Right lobe of liver (tissue), 6 donors: ENCODE results near the gene NHSL2. TPM values are rescaled to one million over a fixed set of nuclear protein-coding genes. Genes with fewer than 3 reads are reported as not detected.

Experiments used
- ATAC-seq, 4 donors: fragments of 200-7000 bp; cut with Tn5 transposase; one replicate each; pipeline ENCODE4 v1.9.1; 2020; ENCODE audit warnings: mild to moderate bottlenecking in 4 of 4, moderate library complexity in 4 of 4
- DNase-seq, 3 donors: peaks; one replicate each; pipeline ENCODE4 v3.0.0-alpha.2; 2020
- H3K27ac ChIP-seq, 3 donors: fragments of 200-600 bp; one replicate each; pipeline ENCODE4 v1.8.0; 2022
- H3K27me3 ChIP-seq, 2 donors: fragments of 200-600 bp; one replicate each; pipeline ENCODE4 v1.8.0; 2022
- H3K36me3 ChIP-seq, 4 donors: fragments of 200-600 bp; sonication (generic) in 1 of 4; one replicate each; pipeline versions ENCODE4 v1.5.1 to v1.8.0; 2017 to 2022; ENCODE audit warnings: control low read depth in 1 of 4
- H3K4me1 ChIP-seq, 4 donors: fragments of 200-600 bp; sonication (generic) in 1 of 4; one replicate each; pipeline versions ENCODE4 v1.5.1 to v1.8.0; 2017 to 2022; ENCODE audit warnings: control low read depth in 1 of 4
- H3K4me3 ChIP-seq, 3 donors: fragments of 200-600 bp; one replicate each; pipeline ENCODE4 v1.8.0; 2022
- H3K9me3 ChIP-seq, 4 donors: fragments of 200-600 bp; sonication (generic) in 1 of 4; one replicate each; pipeline versions ENCODE4 v1.5.1 to v1.8.0; 2017 to 2022; ENCODE audit warnings: control low read depth in 1 of 4
- CTCF ChIP-seq, 4 donors: fragments of 200-600 bp in 3 of 4; fragments of 450-650 bp in 1 of 4; IDR thresholded peaks; one replicate each; pipeline versions ENCODE4 v1.5.1 to v1.8.0; 2016 to 2022; ENCODE audit warnings: antibody characterized with exemption in 4 of 4, mild to moderate bottlenecking in 2 of 4
- POLR2A ChIP-seq: fragments of 450-650 bp; IDR thresholded peaks from one replicate; pipeline ENCODE4 v1.6.1; 2017; ENCODE audit warnings: antibody characterized with exemption, mild to moderate bottlenecking
- WGBS: methylation state at CpG from one replicate; pipeline ENCODE4 v1.1.6; 2018; ENCODE audit warnings: low coverage, low lambda C conversion rate; ENCODE audit not compliant: insufficient coverage; ENCODE audit errors: missing lambda C conversion rate; 5-methylcytosine and 5-hydroxymethylcytosine counted together
- intact Hi-C, 2 donors: fragments of 100-400 bp; cut with DNase I; formaldehyde crosslinking; loops; one replicate each; pipeline versions ENCODE4 v1.11.2 to v1.14.1; 2022
- total RNA-seq, 6 experiments: library from RNA; depleted of rRNA in 2 of 6; stranded (reverse); fragments of >200 nt in 2 of 6; fragmentation: NEBNext Ultra II Directional in 3 of 6; extraction: Animal tissue kit (Norgen Biotek cat#: 25700) in 3 of 6; gene quantifications; one replicate each; pipeline versions ENCODE4 v1.1.0 to v1.2.4, GENCODE V29; 2016 to 2023
- donor health status: DM: no; HTN: yes; CAD: no.
- donor health status: DM: no; HTN: no; CAD: no.
- donor health status: DM: no; HTN: no; CAD: no.
- donor health status: DM: no; HTN: yes; CAD: no.
- donor health status: DM: no; HTN: yes; CAD: no.

Gene NHSL2
- total RNA-seq, 6 experiments from 2014 or later, result 0.81 to 2.1 (median 1.3) TPM

GRCh38 chrX:71911731-71912050 is 1.0 kb downstream of the NHSL2 start:
- TF ChIP-seq CTCF (IDR thresholded peaks at IDR 0.05) (no peak), POLR2A (no peak)
- Histone ChIP-seq H3K36me3 (no peaks in the 10 kb centered on the region), H3K27ac (no peak overlapping the region), H3K4me3 (peak overlapping the region; percentile 16 to 33 (median 18)), H3K4me1 (no peaks in the 10 kb centered on the region), H3K27me3 (peaks cover 0 to 21% of the 10 kb centered on the region in 2 donors), H3K9me3 (no peaks in the 10 kb centered on the region)
- ATAC-seq (peak; percentile 17 to 42 (median 36)), DNase-seq (peak in 1 of 3 donors; percentile 31)
- WGBS, result 37% methylated on average over 9 of the region's 29 CpGs
- intact Hi-C loops, result no loop called here

- no peak overlapping the region for H3K4me3 ChIP-seq
- peaks cover 0 to 21% of the 10 kb centered on the region in 2 donors for H3K27me3 ChIP-seq
- DNase-seq (no peak), ATAC-seq (no peak)
- H3K27ac ChIP-seq, result no peak overlapping the region
- H3K36me3 ChIP-seq, result no peaks in the 10 kb centered on the region
- H3K9me3 ChIP-seq, result no peaks in the 10 kb centered on the region
- WGBS, result 41% methylated on average over 3 of the region's 7 CpGs
- no peaks in the 10 kb centered on the region for H3K4me1 ChIP-seq
- no peak for TF ChIP-seq POLR2A
- no peak for TF ChIP-seq CTCF (IDR thresholded peaks at IDR 0.05)
- intact Hi-C loops, result no loop called here
Measured at GRCh38 chrX:71912156-71912555, 1.5 kb downstream of the NHSL2 start.

DNA sequence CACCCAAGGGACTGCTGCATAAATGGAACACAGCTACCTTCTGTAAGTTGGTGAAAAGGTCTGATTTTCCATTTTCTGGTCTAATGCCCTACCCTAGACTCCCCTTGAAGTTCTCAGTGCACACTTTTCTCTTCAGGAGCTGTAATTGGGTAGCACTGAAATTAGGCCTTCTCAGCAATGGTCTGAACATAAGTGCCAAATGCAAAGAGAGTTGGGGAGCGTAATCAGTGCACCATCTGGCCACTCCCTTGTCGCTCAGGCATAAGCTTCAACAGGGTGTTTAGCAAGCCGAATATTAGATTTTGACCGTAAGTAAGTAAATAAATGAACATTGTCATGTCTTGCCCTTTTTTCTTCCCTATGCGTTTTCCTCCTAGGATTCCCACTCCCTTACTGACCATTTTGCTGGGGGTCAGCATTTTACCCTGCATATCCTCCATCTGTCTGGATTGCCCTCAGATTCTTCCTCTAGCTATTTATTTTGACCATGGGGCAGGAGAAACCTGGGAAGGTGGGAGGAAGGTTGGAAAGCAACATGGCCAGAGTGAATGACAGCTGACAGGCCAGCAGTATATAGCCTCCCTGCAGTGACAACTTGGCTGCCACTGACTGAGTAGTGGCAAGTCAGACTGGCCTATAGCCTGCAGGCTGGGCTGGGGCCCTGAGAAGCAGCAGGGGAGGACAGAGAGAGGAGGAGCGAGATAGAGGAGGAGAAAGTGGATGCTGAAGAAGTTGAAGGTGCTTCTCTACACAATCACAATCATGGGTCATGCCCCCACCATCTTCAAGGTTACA is 2.7 kb downstream of the NHSL2 start:
- no peak overlapping the region for H3K27ac ChIP-seq
- no peak for DNase-seq
- TF ChIP-seq CTCF (IDR thresholded peaks at IDR 0.05), result no peak
- no peak for TF ChIP-seq POLR2A
- WGBS, result 80% methylated on average over 6 of the region's 6 CpGs
- peaks cover 0 to 21% of the 10 kb centered on the region in 2 donors for H3K27me3 ChIP-seq
- no peaks in the 10 kb centered on the region for H3K9me3 ChIP-seq
- intact Hi-C loops, result no loop called here
- no peaks in the 10 kb centered on the region for H3K4me1 ChIP-seq
- H3K36me3 ChIP-seq, result no peaks in the 10 kb centered on the region
- no peak for ATAC-seq
- no peak overlapping the region for H3K4me3 ChIP-seq

GRCh38 chrX:71917621-71918343 is 7.1 kb downstream of the NHSL2 start:
- 37% methylated on average over 8 of the region's 9 CpGs for WGBS
- Histone ChIP-seq H3K4me3 (no peak overlapping the region), H3K27me3 (no peaks in the 10 kb centered on the region), H3K36me3 (no peaks in the 10 kb centered on the region), H3K27ac (no peak overlapping the region), H3K9me3 (no peaks in the 10 kb centered on the region), H3K4me1 (no peaks in the 10 kb centered on the region)
- DNase-seq (no peak), ATAC-seq (peak in 2 of 4 donors; percentile 48 to 50)
- intact Hi-C loops, result no loop called here
- TF ChIP-seq POLR2A (no peak), CTCF (IDR thresholded peaks at IDR 0.05) (no peak)
